ENCODE results near the gene EIF3B.
"Not testable (repeated sequence)": the region's sequence is repeated elsewhere in the genome, so short reads cannot be mapped to it uniquely, and the experiment has no call there.

EIF3B gene

GRCh38 chr7:2379161-2379560 lies 24.5 kb downstream of the EIF3B start:
- no peak for DNase-seq

- DNase-seq: no peak
Observed at GRCh38 chr7:2379821-2380450, 25.3 kb downstream of the EIF3B start.

- DNase-seq: no peak
Observed at GRCh38 chr7:2380461-2380860, 25.8 kb downstream of the EIF3B start.

- no peak for DNase-seq
Observed at GRCh38 chr7:2381227-2381626, 26.6 kb downstream of the EIF3B start.

- no peak for DNase-seq
Observed at GRCh38 chr7:2381881-2382509, 27.4 kb downstream of the EIF3B start.

- no peak for DNase-seq
Observed at GRCh38 chr7:2383543-2384274, 29.1 kb downstream of the EIF3B start.

GRCh38 chr7:2384354-2385243 lies 30.0 kb downstream of the EIF3B start:
- DNase-seq: peak; percentile 47

- DNase-seq: not testable (repeated sequence)
Observed at GRCh38 chr7:2386122-2386521, 31.5 kb downstream of the EIF3B start.

GRCh38 chr7:2386964-2387669 lies 32.5 kb downstream of the EIF3B start:
- DNase-seq: no peak

GRCh38 chr7:2387897-2388636 lies 33.4 kb downstream of the EIF3B start:
- DNase-seq: no peak

- no peak for DNase-seq
Observed at GRCh38 chr7:2388637-2388954, 34.0 kb downstream of the EIF3B start.

GRCh38 chr7:2390020-2390816 lies 35.6 kb downstream of the EIF3B start:
- peak; percentile 76 for DNase-seq

GRCh38 chr7:2393706-2394105 lies 39.1 kb downstream of the EIF3B start:
- no peak for DNase-seq

- DNase-seq: no peak
Observed at GRCh38 chr7:2394566-2395082, 40.0 kb downstream of the EIF3B start.

- DNase-seq: no peak
Observed at GRCh38 chr7:2398506-2398905, 43.9 kb downstream of the EIF3B start.

- peak; percentile 97 for DNase-seq
Observed at GRCh38 chr7:2399848-2400587, 45.4 kb downstream of the EIF3B start.

- DNase-seq: no peak
Observed at GRCh38 chr7:2402687-2403013, 48.0 kb downstream of the EIF3B start.

- DNase-seq: peak; percentile 97
Observed at GRCh38 chr7:2403014-2403717, 48.5 kb downstream of the EIF3B start, which contains the start of gene CHST12. Gene CHST12 (plus strand): TSS chr7:2403611. CDS start chr7:2432640, 29,029 bp downstream.
